ENCODE measurements around the gene LINC01488. TPM values are rescaled to one million over a fixed set of nuclear protein-coding genes. Genes with fewer than 3 reads are reported as not detected.

Gene LINC01488
- total RNA-seq, 1 donor from 2014 or later: not detected

DNA sequence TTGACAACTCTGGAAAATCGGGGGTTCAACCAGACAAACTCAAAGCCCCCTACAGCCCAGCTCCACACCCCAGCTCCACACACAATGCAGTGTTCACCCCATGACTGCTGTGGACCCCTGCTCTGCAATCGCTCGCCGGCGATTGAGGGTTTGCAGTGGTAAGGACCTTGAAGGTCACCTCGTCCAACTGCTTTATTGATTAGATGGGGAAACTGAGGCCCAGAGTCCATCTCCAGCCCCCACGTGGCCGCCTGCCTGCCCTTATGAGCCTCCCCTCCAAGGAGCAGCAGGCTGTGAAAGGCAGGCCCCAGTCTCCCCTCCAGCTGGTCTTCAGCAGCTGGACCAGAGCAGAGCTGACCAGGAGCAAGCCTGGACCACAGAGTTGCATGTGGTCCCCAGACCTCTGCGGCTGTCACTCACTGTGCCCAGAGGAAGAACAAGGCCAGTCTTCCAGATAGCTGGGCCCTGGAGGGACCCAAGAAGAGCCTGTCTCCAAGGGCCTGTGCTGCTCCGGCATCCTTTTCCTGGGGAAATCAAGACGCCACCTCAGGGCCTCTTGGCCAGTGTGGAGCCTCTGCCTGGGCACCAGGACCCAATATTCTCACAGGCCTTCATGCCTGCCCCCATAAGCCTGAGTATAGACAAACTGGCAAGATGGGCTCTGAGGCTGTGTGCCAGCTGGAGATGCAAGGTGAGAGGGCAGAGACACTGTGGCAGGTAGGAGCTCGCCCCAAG is 8.8 kb upstream of the LINC01488 start:
- TF ChIP-seq, protein P1, sequence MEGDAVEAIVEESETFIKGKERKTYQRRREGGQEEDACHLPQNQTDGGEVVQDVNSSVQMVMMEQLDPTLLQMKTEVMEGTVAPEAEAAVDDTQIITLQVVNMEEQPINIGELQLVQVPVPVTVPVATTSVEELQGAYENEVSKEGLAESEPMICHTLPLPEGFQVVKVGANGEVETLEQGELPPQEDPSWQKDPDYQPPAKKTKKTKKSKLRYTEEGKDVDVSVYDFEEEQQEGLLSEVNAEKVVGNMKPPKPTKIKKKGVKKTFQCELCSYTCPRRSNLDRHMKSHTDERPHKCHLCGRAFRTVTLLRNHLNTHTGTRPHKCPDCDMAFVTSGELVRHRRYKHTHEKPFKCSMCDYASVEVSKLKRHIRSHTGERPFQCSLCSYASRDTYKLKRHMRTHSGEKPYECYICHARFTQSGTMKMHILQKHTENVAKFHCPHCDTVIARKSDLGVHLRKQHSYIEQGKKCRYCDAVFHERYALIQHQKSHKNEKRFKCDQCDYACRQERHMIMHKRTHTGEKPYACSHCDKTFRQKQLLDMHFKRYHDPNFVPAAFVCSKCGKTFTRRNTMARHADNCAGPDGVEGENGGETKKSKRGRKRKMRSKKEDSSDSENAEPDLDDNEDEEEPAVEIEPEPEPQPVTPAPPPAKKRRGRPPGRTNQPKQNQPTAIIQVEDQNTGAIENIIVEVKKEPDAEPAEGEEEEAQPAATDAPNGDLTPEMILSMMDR (IDR thresholded peaks at IDR 0.05; ENCODE audit: insufficient read depth, low read length, severe bottlenecking): no peak
- FAIRE-seq (peak; percentile 13), DNase-seq (ENCODE audit: low read depth) (no peak)

DNA sequence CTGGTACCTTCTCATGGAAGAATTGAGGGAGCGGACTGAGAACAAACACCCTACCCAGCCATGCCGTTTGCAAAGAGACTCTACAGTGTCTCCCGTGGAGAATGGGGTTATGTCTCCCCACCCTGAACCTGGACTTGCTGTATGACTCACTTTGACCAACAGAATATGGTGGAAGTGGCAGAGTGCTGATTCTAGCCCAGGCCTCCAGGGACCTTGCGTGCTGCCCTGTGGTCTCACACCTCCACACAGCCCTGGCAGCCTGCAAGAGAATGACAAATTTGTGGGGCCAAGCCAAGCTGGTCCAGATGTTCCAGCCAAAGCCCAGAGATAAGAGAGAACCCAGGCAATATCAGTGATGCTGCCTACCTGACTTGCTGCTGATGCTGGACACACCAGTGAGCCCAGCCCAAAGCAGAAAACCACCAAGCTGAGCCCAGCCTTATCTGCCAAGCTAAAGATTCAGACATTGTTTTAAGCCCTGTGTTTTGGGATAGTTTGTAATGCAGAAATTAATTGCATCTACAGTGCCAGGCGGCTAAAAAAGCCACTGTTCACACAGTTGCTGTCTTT is 8.1 kb upstream of the LINC01488 start:
- FAIRE-seq: no peak
- no peaks in the 10 kb centered on the region for H3K36me3 ChIP-seq (ENCODE audit: control insufficient read depth, insufficient read depth, low read length)

More for the DNA sequence above, 8.8 kb upstream of the LINC01488 start:
- H3K27me3 ChIP-seq (ENCODE audit: control insufficient read depth, insufficient read depth, low read length): no peaks in the 10 kb centered on the region
- no peaks in the 10 kb centered on the region for H3K36me3 ChIP-seq (ENCODE audit: control insufficient read depth, insufficient read depth, low read length)
- no peak overlapping the region for H3K4me3 ChIP-seq (ENCODE audit: low read depth, low read length)

DNA sequence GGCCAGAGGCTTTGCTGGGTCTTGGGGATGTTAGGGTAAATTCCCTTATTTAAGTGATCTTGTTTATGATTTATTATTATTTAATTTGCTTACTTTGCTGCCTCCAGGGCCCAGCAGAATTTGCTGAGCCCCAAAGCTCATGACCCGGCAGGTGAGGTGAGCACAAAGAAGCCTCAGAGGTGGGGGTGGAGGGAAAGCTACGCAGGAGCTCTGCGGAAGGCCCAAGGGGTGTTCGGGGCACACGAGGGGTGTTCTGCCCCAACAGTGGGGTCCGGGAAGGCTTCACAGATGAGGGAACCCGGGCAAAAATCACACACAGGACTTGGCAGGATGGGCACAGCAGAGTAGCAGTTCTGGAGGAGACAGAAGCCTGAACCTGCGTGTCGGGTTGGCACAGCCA is 6.7 kb upstream of the LINC01488 start:
- FAIRE-seq: no peak
- TF ChIP-seq, protein P1 (IDR thresholded peaks at IDR 0.05; ENCODE audit: insufficient read depth, low read length, severe bottlenecking): no peak
- H3K36me3 ChIP-seq (ENCODE audit: control insufficient read depth, insufficient read depth, low read length): no peaks in the 10 kb centered on the region
- no peak for DNase-seq (ENCODE audit: low read depth)
- H3K4me3 ChIP-seq (ENCODE audit: low read depth, low read length): no peak overlapping the region
- H3K27me3 ChIP-seq (ENCODE audit: control insufficient read depth, insufficient read depth, low read length): no peaks in the 10 kb centered on the region

More for the DNA sequence above, 8.1 kb upstream of the LINC01488 start:
- no peak overlapping the region for H3K4me3 ChIP-seq (ENCODE audit: low read depth, low read length)
- no peak for DNase-seq (ENCODE audit: low read depth)
- TF ChIP-seq, protein P1 (IDR thresholded peaks at IDR 0.05; ENCODE audit: insufficient read depth, low read length, severe bottlenecking): no peak
- no peaks in the 10 kb centered on the region for H3K27me3 ChIP-seq (ENCODE audit: control insufficient read depth, insufficient read depth, low read length)

DNA sequence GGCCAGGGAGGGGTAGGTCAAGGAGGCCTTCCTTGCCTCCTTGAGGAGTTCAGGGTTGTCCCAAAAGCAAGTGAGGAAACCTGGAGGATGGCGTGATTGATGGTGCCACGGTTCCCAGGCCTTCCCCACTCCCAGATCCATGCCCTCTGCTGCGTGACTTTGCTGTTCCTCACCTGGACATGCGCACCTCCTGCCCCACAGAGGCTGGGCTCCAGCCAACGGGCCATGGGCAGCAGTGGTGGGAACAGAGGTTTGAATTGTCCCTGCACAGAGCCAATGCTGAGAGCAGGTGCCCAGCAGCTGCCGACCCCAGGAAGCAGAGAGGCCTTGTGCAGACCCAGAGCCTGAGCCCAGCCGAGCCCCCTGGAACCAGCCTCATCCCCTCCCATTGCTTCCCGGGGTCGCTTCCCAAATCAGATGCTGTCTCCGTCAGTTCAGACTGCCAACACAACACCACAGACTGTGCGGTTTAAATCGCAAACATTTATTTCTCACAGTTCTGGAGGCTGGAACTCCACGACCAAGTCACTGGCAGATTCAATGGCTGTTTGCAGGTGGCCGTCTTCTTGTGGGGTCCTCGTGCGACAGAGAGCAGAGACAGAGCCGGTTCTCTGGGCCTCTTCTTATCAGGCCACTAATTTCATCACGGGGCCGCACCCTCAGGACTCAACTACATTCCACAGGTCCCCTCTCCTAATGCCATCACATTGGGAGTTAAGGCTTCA is 6.2 kb upstream of the LINC01488 start:
- no peaks in the 10 kb centered on the region for H3K27me3 ChIP-seq (ENCODE audit: control insufficient read depth, insufficient read depth, low read length)
- no peaks in the 10 kb centered on the region for H3K36me3 ChIP-seq (ENCODE audit: control insufficient read depth, insufficient read depth, low read length)
- FAIRE-seq (peak; percentile 40), DNase-seq (ENCODE audit: low read depth) (no peak)
- no peak overlapping the region for H3K4me3 ChIP-seq (ENCODE audit: low read depth, low read length)
- TF ChIP-seq, protein P1 (IDR thresholded peaks at IDR 0.05; ENCODE audit: insufficient read depth, low read length, severe bottlenecking): no peak

DNA sequence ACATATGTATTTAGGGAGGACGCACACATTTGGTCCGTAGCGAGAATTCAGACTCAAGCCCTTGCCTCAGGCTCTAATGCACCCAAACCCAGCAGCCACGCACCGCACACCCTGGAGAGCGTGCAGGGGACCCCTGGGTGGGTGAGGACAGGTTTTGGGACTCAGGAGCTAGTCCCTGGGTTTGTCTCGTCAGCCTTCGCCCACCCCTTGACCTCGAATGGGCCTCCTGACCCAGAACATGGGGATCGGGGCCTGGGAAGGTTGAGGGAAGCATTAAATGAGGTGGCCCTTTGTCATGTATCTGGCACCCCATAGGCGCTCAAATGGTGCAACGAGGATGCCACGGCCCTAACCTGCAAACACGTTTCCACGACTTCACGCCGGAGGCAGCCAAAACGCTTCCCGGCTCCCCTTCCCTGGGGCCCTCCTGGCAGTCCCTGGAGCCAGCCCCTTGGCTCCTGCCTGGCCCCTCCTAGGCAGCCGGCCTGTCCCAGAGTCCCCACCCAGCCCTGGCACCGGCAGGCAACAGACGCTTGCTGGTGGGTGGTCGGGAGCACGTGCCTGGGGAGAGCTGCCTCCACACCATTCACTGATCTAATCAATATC is 5.5 kb upstream of the LINC01488 start:
- no peak for DNase-seq (ENCODE audit: low read depth)
- no peak for FAIRE-seq
- TF ChIP-seq, protein P1 (IDR thresholded peaks at IDR 0.05; ENCODE audit: insufficient read depth, low read length, severe bottlenecking): no peak
- Histone ChIP-seq H3K4me3 (ENCODE audit: low read depth, low read length) (no peak overlapping the region), H3K27me3 (ENCODE audit: control insufficient read depth, insufficient read depth, low read length) (no peaks in the 10 kb centered on the region), H3K36me3 (ENCODE audit: control insufficient read depth, insufficient read depth, low read length) (no peaks in the 10 kb centered on the region)
